Measurements from ENCODE around the gene RMRP. TPM values are rescaled to one million over a fixed set of nuclear protein-coding genes. Genes with fewer than 3 reads are reported as not detected.

RMRP gene
- total and polyA plus RNA-seq, 12 donors = 885 to 23,366 (median 6,693) TPM; not detected in 1

DNA sequence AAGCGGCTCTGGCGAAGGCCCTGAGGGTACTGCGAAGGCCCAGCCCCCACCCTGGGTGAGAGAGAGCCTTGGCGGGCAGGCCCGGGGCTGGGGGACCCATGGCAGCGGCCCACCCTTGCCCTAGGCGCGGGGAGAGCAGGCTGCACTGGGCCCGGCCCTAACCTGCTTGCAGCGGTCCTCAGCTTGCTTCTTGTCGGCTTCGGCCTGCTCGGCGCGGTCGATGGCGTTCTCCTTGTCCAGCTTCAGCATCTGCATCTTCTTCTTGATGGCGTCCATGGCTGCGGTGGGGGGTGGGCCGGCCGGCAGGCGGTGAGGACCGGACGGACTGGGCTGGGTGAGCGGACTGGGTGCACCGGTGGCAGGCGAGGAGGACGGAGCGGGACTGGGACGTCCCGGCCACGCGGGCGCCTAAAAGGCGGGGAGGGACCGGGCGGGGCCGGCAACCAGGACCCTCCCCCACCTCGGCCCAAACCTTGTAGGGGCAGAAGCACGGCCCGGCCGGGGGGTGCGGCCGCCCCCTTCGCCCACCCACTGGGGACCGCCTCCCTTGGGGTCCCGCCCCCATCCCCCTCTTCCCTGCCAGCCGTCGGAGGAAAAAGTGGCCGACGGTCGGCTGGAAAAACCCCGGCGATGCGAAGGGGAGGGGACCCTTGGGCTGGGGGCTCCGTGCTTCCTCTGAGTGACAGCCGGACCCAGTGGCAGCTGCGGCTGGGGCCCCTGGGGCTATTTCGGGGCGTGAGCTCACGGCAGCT lies 31.9 kb upstream of the RMRP start, which contains the start of gene TPM2:
TSS of gene TPM2 (minus strand) at position 384 of the 752 bp plus-strand sequence. CDS start at position 276, 108 bp downstream.
- WGBS, 4 donors = 13 to 61% (median 28%) methylated on average over 5 to 61 of the region's 61 CpGs
- peak within 1 kb of the TSS; percentile 79 to 93 (median 89) for H3K27ac ChIP-seq
- peaks cover 0 to 10% of the 10 kb centered on the region in 2 donors for H3K36me3 ChIP-seq (replicated peaks in 1 of 2)
- peak in 1 of 2 donors; percentile 59 for TF ChIP-seq POLR2A (IDR thresholded peaks at IDR 0.05)
- TF ChIP-seq, protein P1, sequence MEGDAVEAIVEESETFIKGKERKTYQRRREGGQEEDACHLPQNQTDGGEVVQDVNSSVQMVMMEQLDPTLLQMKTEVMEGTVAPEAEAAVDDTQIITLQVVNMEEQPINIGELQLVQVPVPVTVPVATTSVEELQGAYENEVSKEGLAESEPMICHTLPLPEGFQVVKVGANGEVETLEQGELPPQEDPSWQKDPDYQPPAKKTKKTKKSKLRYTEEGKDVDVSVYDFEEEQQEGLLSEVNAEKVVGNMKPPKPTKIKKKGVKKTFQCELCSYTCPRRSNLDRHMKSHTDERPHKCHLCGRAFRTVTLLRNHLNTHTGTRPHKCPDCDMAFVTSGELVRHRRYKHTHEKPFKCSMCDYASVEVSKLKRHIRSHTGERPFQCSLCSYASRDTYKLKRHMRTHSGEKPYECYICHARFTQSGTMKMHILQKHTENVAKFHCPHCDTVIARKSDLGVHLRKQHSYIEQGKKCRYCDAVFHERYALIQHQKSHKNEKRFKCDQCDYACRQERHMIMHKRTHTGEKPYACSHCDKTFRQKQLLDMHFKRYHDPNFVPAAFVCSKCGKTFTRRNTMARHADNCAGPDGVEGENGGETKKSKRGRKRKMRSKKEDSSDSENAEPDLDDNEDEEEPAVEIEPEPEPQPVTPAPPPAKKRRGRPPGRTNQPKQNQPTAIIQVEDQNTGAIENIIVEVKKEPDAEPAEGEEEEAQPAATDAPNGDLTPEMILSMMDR (IDR thresholded peaks at IDR 0.05) = no peak
- DNase-seq = peak; percentile 54 to 75 (median 66)
- no peaks in the 10 kb centered on the region for H3K27me3 ChIP-seq
- H3K4me3 ChIP-seq = peak within 1 kb of the TSS; percentile 55 to 88 (median 66)
- H3K9me3 ChIP-seq (replicated peaks in 1 of 3) = no peaks in the 10 kb centered on the region
- peaks cover 24 to 37% of the 10 kb centered on the region in 2 donors for H3K4me1 ChIP-seq (replicated peaks in 1 of 2)
- intact Hi-C loops (cut with DNase I) = loop anchor here in 1 of 2 donors (5.0 kb wide), 1 partner anchor 38 kb away; no protein-coding TSS in a partner anchor

DNA sequence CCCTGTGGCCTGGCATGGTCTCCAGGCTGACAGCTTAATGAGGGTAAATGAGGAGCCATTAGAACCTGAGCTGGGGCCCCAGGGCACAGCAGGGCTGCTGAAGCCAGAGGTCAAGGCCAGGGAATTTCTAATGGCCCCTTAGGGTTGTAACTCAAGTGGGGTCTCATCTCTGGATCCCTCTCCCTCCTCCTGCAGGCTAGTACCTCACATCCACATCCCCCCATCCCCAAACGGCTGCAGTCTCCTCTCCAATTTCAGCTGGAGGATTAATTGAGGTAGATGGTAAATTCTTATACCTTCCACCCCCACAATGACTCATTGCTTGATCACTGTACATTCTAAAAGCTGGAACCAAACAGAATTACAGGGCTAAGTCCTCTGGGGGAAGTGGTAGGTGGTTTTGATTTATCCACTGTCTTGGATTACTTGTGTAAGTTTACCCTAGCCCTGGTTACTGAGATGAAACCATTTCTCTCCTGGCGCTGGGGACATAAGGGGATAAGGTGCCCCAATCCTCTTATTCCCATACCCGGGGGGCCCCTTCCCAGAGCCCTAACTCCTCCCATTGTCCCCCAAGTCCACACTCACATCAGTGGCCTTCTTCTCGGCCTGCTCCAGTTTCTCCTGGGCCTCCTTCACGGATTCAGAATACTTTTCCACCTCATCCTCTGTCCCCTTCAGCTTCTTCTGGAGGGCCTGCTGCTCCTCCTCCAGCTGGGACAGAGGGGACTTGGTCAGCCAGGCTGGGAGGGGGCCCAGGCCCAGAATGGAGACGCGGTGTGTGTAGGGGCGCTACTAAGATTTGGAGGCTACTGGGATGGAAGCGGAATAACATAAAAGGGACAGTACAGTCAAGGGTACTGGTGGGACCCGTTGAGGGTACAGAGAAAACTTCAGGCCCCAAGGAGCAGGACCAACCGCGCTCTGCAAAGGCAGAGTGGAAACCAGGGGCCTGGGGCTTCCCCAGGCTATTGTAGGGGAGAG lies 31.0 kb upstream of the RMRP start:
- peaks cover 24 to 35% of the 10 kb centered on the region in 2 donors for H3K4me1 ChIP-seq (replicated peaks in 1 of 2)
- 46 to 58% (median 48%) methylated on average over 12 of the region's 12 CpGs for whole genome bisulfite sequencing, 4 donors
- no peaks in the 10 kb centered on the region for H3K27me3 ChIP-seq
- intact Hi-C loops (cut with DNase I) = no loop called here
- peak in 1 of 7 donors; percentile 8 for DNase-seq
- TF ChIP-seq, protein P1 (IDR thresholded peaks at IDR 0.05) = no peak
- peak in 1 of 2 donors; percentile 56 for TF ChIP-seq POLR2A (IDR thresholded peaks at IDR 0.05)
- H3K36me3 ChIP-seq (replicated peaks in 1 of 2) = peaks cover 0 to 18% of the 10 kb centered on the region in 2 donors
- peak overlapping the region; percentile 37 to 93 (median 89) for H3K27ac ChIP-seq
- H3K9me3 ChIP-seq (replicated peaks in 1 of 3) = no peaks in the 10 kb centered on the region
- H3K4me3 ChIP-seq = peak overlapping the region in 2 of 4 donors; percentile 55 to 70

DNA sequence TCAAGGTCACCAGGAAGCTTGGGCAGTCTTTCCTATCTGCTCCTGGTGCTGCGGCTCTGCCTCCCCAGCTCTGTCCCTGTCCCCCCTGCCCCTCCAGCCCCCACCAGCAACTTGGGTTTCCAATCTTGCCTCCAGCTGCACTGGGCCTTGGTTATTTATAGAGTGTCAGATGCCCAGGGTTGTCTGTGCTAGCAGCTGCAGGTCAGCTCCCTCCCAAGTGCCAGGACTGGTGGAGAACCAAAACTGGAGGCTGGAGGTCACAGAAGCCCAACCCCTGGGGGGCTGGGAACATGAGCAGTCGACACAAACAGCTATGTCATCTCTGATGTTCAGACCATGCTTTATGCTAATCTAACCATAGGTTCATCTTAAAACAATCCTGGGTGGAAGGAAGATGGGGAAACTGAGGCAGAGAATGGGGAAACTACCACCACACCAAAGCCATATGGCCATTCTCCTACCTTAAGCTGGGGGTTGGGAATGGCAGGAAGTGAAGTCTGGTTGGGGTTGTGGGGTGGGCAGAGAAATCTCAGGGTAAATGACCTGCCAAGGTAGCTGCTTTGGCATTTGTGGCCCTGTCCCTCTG lies 30.2 kb upstream of the RMRP start:
- Histone ChIP-seq H3K36me3 (replicated peaks in 1 of 2) (peaks cover 0 to 26% of the 10 kb centered on the region in 2 donors), H3K27ac (peak overlapping the region in 4 of 5 donors; percentile 79 to 93 (median 91)), H3K27me3 (no peaks in the 10 kb centered on the region), H3K9me3 (replicated peaks in 1 of 3) (no peaks in the 10 kb centered on the region), H3K4me3 (peak overlapping the region in 1 of 4 donors; percentile 70), H3K4me1 (replicated peaks in 1 of 2) (peaks cover 24 to 38% of the 10 kb centered on the region in 2 donors)
- WGBS, 4 donors = 53 to 69% (median 62%) methylated on average over 2 of the region's 2 CpGs
- peak in 1 of 7 donors; percentile 68 for DNase-seq
- intact Hi-C loops (cut with DNase I) = no loop called here
- TF ChIP-seq, protein P1 (IDR thresholded peaks at IDR 0.05) = no peak
- TF ChIP-seq POLR2A (IDR thresholded peaks at IDR 0.05) = no peak
